ENCODE data around the gene DYNLT4.
A peak's percentile ranks its signal among the peaks of the same experiment; 100 is the strongest.
"Not testable (repeated sequence)": the region's sequence is repeated elsewhere in the genome, so short reads cannot be mapped to it uniquely, and the experiment has no call there.

The DYNLT4 gene

GRCh38 chr1:44828003-44828651, 21.0 kb upstream of the DYNLT4 start:
- no peak for DNase-seq

- no peak for DNase-seq
Measured at GRCh38 chr1:44827197-44828002, 20.2 kb upstream of the DYNLT4 start.

- no peak for DNase-seq
Measured at GRCh38 chr1:44826375-44827196, 19.4 kb upstream of the DYNLT4 start.

GRCh38 chr1:44824392-44824791, 17.2 kb upstream of the DYNLT4 start:
- not testable (repeated sequence) for DNase-seq

GRCh38 chr1:44822981-44823451, 15.9 kb upstream of the DYNLT4 start:
- DNase-seq = no peak

- no peak for DNase-seq
Measured at GRCh38 chr1:44822131-44822701, 15.1 kb upstream of the DYNLT4 start.

GRCh38 chr1:44821240-44821715, 14.1 kb upstream of the DYNLT4 start:
- no peak for DNase-seq

GRCh38 chr1:44820328-44821239, 13.4 kb upstream of the DYNLT4 start:
- no peak for DNase-seq

- peak; percentile 97 for DNase-seq
Measured at GRCh38 chr1:44819608-44820327, 12.6 kb upstream of the DYNLT4 start.

GRCh38 chr1:44819196-44819607, 12.1 kb upstream of the DYNLT4 start:
- peak; percentile 67 for DNase-seq

- no peak for DNase-seq
Measured at GRCh38 chr1:44817771-44818495, 10.8 kb upstream of the DYNLT4 start.

- DNase-seq = no peak
Measured at GRCh38 chr1:44817307-44817706, 10.2 kb upstream of the DYNLT4 start.

- not testable (repeated sequence) for DNase-seq
Measured at GRCh38 chr1:44815926-44816325, 8.8 kb upstream of the DYNLT4 start.

- DNase-seq = no peak
Measured at GRCh38 chr1:44812822-44813543, 5.8 kb upstream of the DYNLT4 start.

GRCh38 chr1:44811234-44811633, 4.1 kb upstream of the DYNLT4 start:
- no peak for DNase-seq

- DNase-seq = not testable (repeated sequence)
Measured at GRCh38 chr1:44810762-44811105, 3.6 kb upstream of the DYNLT4 start.

GRCh38 chr1:44810101-44810761, 3.1 kb upstream of the DYNLT4 start:
- DNase-seq = no peak

- DNase-seq = no peak
Measured at GRCh38 chr1:44808938-44809917, 2.1 kb upstream of the DYNLT4 start.
